ENCODE data around the gene LMO7. TPM values are rescaled to one million over a fixed set of nuclear protein-coding genes. Genes with fewer than 3 reads are reported as not detected.

The LMO7 gene
- total and polyA plus RNA-seq, 3 donors from 2014 or later: 39.1 to 132 (median 111) TPM

- H3K9me3 ChIP-seq: no peaks in the 10 kb centered on the region
- WGBS, 2 donors: 72 to 79% methylated on average over 2 of the region's 2 CpGs
- no peaks in the 10 kb centered on the region for H3K36me3 ChIP-seq (ENCODE audit: low read depth, missing control alignments)
- H3K4me1 ChIP-seq: no peaks in the 10 kb centered on the region
- TF ChIP-seq POLR2A (IDR thresholded peaks at IDR 0.05) (no peak), CTCF (IDR thresholded peaks at IDR 0.05) (no peak)
- intact Hi-C loops (cut with DNase I; ENCODE audit: low total_unique reads): no loop called here
- no peak for DNase-seq
- H3K27me3 ChIP-seq: no peaks in the 10 kb centered on the region
- H3K4me3 ChIP-seq: no peak overlapping the region
- no peak overlapping the region for H3K27ac ChIP-seq
Observed at GRCh38 chr13:75847588-75847987, 211.5 kb downstream of the LMO7 start.

- H3K4me3 ChIP-seq: no peak overlapping the region
- intact Hi-C loops (cut with DNase I; ENCODE audit: low total_unique reads): no loop called here
- no peaks in the 10 kb centered on the region for H3K9me3 ChIP-seq
- H3K4me1 ChIP-seq: peaks cover 2% of the 10 kb centered on the region
- H3K27me3 ChIP-seq: no peaks in the 10 kb centered on the region
- no peaks in the 10 kb centered on the region for H3K36me3 ChIP-seq (ENCODE audit: low read depth, missing control alignments)
- no peak overlapping the region for H3K27ac ChIP-seq
- DNase-seq: no peak
- WGBS, 2 donors: 89 to 96% methylated on average over 3 of the region's 3 CpGs
- TF ChIP-seq POLR2A (IDR thresholded peaks at IDR 0.05): no peak
- TF ChIP-seq CTCF (IDR thresholded peaks at IDR 0.05): no peak
Observed at GRCh38 chr13:75850916-75851315, 214.8 kb downstream of the LMO7 start.

GRCh38 chr13:75855216-75855615 lies 219.1 kb downstream of the LMO7 start:
- TF ChIP-seq CTCF (IDR thresholded peaks at IDR 0.05) (no peak), POLR2A (IDR thresholded peaks at IDR 0.05) (no peak)
- H3K27me3 ChIP-seq: no peaks in the 10 kb centered on the region
- no peaks in the 10 kb centered on the region for H3K36me3 ChIP-seq (ENCODE audit: low read depth, missing control alignments)
- H3K4me1 ChIP-seq: peaks cover 10% of the 10 kb centered on the region
- intact Hi-C loops (cut with DNase I; ENCODE audit: low total_unique reads): no loop called here
- H3K4me3 ChIP-seq: no peak overlapping the region
- no peak overlapping the region for H3K27ac ChIP-seq
- no peaks in the 10 kb centered on the region for H3K9me3 ChIP-seq
- WGBS, 2 donors: 95 to 98% methylated on average over 6 of the region's 6 CpGs
- DNase-seq: no peak

GRCh38 chr13:75855847-75856246 lies 219.7 kb downstream of the LMO7 start:
- no peak for TF ChIP-seq CTCF (IDR thresholded peaks at IDR 0.05)
- TF ChIP-seq POLR2A (IDR thresholded peaks at IDR 0.05): no peak
- Histone ChIP-seq H3K4me3 (no peak overlapping the region), H3K27me3 (no peaks in the 10 kb centered on the region), H3K4me1 (peaks cover 10% of the 10 kb centered on the region), H3K9me3 (no peaks in the 10 kb centered on the region), H3K36me3 (ENCODE audit: low read depth, missing control alignments) (no peaks in the 10 kb centered on the region), H3K27ac (no peak overlapping the region)
- WGBS, 2 donors: 81 to 90% methylated on average over 4 of the region's 4 CpGs
- DNase-seq: no peak
- intact Hi-C loops (cut with DNase I; ENCODE audit: low total_unique reads): no loop called here

- 31 to 40% methylated on average over 1 of the region's 1 CpG for WGBS, 2 donors
- no peaks in the 10 kb centered on the region for H3K9me3 ChIP-seq
- H3K27ac ChIP-seq: no peak overlapping the region
- no peaks in the 10 kb centered on the region for H3K36me3 ChIP-seq (ENCODE audit: low read depth, missing control alignments)
- intact Hi-C loops (cut with DNase I; ENCODE audit: low total_unique reads): no loop called here
- no peak overlapping the region for H3K4me3 ChIP-seq
- H3K27me3 ChIP-seq: no peaks in the 10 kb centered on the region
- no peak for TF ChIP-seq CTCF (IDR thresholded peaks at IDR 0.05)
- TF ChIP-seq POLR2A (IDR thresholded peaks at IDR 0.05): no peak
- no peak for DNase-seq
- peaks cover 10% of the 10 kb centered on the region for H3K4me1 ChIP-seq
Observed at GRCh38 chr13:75857291-75857690, 221.2 kb downstream of the LMO7 start.

Measured in testis (tissue), 3 donors.